Activated CD4-positive, CD25-positive, alpha-beta regulatory T cell treated with anti-CD3 and anti-CD28 coated beads, Interleukin-2, amount 50 U/mL, for 24 hours (primary cell): ENCODE data around the gene TNS4.

Source experiments
- ATAC-seq, 2 donors: fragments of 150-1000 bp; cut with Tn5 transposase; one replicate each; pipeline ENCODE4 v1.10.0; 2021; ENCODE audit warnings: mild to moderate bottlenecking in 1 of 2, moderate library complexity in 1 of 2

The TNS4 gene

GRCh38 chr17:40471846-40472732 lies 29.3 kb downstream of the TNS4 start:
- no peak for ATAC-seq

- no peak for ATAC-seq
Measured at GRCh38 chr17:40470932-40471828, 30.2 kb downstream of the TNS4 start.

- no peak for ATAC-seq
Measured at GRCh38 chr17:40469805-40470675, 31.4 kb downstream of the TNS4 start.

- ATAC-seq: no peak
Measured at GRCh38 chr17:40468560-40468959, 32.9 kb downstream of the TNS4 start.

GRCh38 chr17:40467281-40467867 lies 34.0 kb downstream of the TNS4 start:
- no peak for ATAC-seq

GRCh38 chr17:40466298-40466971 lies 35.0 kb downstream of the TNS4 start:
- no peak for ATAC-seq

- ATAC-seq: no peak
Measured at GRCh38 chr17:40464392-40464855, 37.0 kb downstream of the TNS4 start.

GRCh38 chr17:40463122-40463550 lies 38.3 kb downstream of the TNS4 start:
- ATAC-seq: no peak

GRCh38 chr17:40462343-40463121 lies 38.9 kb downstream of the TNS4 start:
- ATAC-seq: no peak

GRCh38 chr17:40461732-40462342 lies 39.6 kb downstream of the TNS4 start:
- ATAC-seq: no peak

GRCh38 chr17:40460968-40461731 lies 40.3 kb downstream of the TNS4 start:
- no peak for ATAC-seq

- ATAC-seq: no peak
Measured at GRCh38 chr17:40460604-40460967, 40.8 kb downstream of the TNS4 start.

GRCh38 chr17:40459636-40460603 lies 41.5 kb downstream of the TNS4 start:
- no peak for ATAC-seq

- no peak for ATAC-seq
Measured at GRCh38 chr17:40458851-40459482, 42.5 kb downstream of the TNS4 start.

GRCh38 chr17:40457964-40458791 lies 43.2 kb downstream of the TNS4 start:
- no peak for ATAC-seq

- no peak for ATAC-seq
Measured at GRCh38 chr17:40457369-40457768, 44.1 kb downstream of the TNS4 start.
